Left hindlimb (tissue), 1 donor: ENCODE measurements around the gene SLC33A1.
"Not testable (repeated sequence)": the region's sequence is repeated elsewhere in the genome, so short reads cannot be mapped to it uniquely, and the experiment has no call there.

Experiments
- DNase-seq: peaks from one replicate; pipeline ENCODE4 v3.0.0-alpha.2; 2018

Gene SLC33A1

DNA sequence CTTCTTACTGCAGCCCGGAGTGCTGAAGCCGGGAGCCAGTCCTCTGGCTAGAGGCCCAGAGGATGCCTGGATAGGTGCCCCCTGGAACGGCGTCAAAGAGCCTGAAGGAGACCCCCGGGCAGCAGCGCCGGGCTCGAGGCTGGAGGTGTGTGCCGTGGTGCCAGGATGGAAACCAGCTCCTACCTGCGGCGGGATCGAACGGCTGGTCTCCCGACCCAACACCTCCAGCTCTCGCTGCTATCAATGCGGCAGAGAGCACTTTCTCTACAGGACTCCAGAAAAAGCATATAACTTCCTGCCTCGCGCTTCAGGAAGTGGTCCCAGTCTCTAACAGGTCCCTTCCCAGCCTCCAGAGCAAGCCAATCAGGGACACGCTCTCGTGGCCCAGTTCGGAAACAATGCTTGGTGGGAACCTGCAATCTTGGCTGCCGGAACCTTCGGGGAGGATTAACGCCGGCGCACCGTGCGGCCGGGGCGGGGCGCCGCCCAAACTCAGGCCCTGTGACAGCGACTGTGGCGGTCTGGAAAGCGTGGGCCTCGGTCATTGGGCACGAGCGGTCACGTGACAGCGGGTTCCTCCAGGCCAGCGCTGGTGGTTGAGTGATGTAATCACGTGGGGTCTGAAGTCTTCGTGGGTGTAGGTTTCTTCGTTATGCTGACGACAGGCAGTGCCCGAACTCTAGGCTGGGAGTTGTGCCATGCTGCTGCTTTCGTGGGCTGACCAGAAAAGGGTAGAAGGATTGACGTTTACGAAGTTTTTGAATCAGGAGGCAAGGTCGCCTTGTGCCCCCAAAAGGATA lies at the start of gene SLC33A1:
Gene SLC33A1 (minus strand): TSS at position 287 of the 800 bp plus-strand sequence. CDS start 430 bp downstream, outside the sequence.
- peak; percentile 100 for DNase-seq

DNA sequence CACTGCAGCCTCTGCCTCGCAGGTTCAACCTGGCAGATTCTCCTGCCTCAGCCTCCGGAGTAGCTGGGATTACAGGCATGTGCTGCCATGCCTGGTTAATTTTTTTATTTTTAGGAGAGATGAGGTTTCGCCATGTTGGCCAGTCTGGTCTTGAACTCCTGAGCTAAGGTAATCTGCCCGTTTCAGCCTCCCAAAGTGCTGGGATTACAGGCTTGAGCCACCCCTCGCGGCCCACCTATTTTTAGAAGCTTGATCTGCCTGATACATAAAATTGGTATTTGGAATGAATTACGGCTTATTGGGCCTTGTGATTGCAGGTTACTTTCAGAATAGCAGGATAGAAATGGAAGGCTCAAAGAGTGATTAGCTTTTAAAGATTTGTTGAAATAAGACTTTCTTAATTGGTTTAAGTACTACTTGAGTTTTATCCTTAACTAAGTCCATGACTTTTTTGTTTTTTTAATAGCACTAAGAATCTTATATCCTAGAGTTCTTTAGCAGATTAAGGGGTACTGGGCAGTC lies 41.2 kb upstream of the SLC33A1 start:
- DNase-seq = no peak

DNA sequence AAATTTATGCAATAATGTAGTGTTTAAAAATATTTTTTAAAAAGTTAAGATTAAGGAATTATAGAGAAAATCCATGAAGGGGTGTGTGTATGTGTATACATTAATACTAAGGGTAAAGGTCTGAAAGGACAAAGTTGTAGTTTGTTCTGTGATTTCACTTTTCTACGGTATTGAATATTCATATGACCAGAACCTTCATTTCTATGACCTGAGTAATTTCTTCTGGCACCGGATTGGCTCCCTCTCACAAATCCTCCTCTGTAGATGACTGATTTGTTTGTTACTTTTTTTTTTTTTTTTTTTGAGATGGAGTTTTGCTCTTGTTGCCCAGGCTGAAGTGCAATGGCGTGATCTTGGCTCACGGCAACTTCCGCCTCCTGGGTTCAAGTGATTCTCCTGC lies 37.1 kb upstream of the SLC33A1 start:
- no peak for DNase-seq

DNA sequence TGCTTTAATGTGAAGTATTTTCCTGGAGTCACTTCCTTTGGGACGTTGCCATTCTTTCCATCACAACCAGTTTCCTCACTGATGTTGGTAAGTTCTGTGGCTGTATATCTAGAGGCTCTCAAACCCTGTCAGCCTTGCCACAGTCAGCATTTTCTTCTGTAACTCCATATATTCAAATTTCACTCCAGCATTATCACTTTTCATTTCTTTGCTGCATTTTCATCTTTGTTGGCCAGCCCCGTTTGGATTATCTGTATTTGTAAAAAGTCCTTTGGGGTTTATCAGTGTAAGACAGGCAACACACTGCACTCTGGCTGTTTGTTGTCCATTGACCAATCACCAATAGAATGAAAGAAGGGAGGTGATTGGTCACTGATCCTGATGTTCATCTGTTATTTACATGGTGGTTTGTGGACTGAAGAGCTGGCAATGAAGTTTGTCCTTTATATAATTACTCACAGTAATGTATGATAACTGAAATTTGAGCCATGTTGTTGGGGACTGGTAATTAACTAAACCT lies 36.5 kb upstream of the SLC33A1 start:
- no peak for DNase-seq

GRCh38 chr3:155889952-155890351 lies 35.7 kb upstream of the SLC33A1 start:
- no peak for DNase-seq

DNA sequence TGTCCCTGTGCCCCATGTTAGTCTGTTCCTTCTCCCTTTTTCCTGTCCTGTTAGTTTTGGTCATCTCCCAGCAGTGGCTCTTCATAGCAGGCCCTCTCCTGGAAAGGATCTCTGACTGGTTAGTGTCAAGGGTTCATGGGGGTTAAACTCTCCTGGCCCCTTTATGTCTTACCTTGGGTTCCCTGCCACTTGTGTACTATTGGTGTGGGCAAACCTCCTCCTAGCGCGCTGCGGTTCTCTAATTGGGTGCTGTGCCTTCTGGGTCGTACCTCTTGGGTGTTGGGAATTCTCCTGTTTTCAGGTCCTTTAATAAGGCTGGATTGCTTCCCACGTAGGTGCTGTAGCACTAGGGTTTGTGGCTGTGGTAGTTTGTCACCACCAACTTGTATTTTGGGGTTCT lies 35.0 kb upstream of the SLC33A1 start:
- no peak for DNase-seq

DNA sequence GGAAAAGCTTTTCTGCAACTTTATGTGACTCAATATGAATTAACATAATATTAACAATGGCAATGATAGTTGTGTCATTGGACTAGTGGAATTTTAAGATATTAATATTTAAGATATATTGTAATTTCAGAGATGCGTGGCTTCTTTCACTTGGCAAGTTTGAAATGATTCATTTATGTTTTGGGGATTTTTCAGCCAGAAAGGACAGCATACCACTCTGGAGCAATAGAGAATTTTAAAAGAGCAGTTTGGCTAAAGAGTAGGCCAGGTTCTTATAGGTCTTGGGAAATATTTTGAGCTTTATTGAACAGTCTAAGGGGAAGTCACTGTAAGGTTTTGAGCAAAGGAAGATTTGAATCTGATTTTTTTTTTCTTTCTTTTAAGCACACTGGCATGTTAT lies 32.7 kb upstream of the SLC33A1 start:
- no peak for DNase-seq

- DNase-seq = not testable (repeated sequence)
These were observed 32.1 kb upstream of the SLC33A1 start for GRCh38 chr3:155886348-155886747.

DNA sequence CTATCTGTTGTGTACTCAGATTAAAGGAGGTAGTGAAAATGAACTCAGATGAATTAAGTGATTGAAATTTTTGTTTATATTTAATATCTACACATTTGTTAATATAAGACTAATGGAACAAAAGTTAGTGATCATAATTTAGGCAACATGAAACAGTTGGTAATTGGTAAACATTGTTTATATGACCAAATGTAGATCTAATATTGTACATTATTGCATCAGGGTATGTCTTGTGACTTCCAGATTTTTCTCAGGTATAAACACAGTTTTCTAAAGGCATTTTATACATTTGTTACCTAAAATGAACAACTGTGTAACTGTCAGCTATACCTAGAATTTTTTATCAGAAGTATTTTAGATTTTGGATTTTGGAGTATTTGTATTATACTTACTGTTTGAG lies 31.1 kb upstream of the SLC33A1 start:
- DNase-seq = no peak

- DNase-seq = no peak
These were observed 30.1 kb upstream of the SLC33A1 start for GRCh38 chr3:155884292-155884691.

GRCh38 chr3:155880286-155880685 lies 26.1 kb upstream of the SLC33A1 start:
- DNase-seq = no peak

- DNase-seq = no peak
These were observed 22.3 kb upstream of the SLC33A1 start for GRCh38 chr3:155876503-155876902.

DNA sequence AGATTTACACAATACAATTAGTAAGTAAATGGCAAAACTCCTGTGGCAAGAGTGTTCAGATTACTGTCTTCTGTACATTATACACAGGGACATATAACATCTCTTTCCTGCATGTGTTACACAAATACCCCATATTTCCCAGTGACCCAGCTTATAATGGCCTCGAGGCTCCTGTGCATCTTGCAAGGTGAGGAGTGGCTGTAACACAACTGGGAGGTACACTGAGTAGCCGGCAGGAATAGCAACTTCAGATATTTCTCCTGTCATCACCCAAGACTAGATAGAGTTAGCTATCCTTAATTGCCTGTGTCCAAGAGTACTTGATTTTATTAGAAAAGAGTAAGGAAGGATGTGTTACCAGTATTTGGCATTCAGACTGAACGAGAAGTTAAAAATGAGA lies 21.8 kb upstream of the SLC33A1 start:
- no peak for DNase-seq

DNA sequence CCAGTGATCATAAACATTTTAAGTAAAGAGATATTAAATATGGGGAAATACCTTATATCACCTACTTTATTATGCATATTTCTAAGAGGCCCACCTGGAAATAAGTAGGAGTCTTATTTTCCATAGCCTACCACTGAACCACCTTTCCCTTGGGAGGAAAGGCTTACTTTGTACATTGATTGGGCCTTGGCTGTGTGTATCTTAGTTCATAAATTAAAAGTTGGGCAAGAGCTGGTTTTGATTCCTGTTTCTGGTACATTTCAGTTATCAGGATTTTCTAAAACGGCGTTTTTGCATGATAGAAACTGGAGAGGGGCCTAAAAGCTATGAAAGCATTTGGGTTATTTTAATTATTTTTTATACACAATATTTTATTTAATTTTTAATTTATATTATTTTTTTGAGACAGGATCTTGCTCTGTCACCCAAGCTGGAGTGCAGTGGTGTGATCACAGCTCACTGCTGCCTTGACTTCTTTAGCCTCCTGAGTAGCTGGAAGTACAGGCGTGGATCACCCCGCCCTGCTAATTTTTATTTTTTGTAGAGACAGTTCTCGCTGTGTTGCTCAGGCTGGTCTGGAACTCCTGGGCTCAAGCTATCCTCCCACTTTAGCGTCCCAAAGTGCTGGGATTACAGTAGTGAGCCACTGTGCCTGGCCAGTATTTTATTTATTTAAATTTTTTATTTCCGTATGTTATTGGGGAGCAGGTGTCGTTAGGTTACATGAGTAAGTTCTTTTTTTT lies 18.8 kb upstream of the SLC33A1 start:
- DNase-seq = no peak

- no peak for DNase-seq
These were observed 17.5 kb upstream of the SLC33A1 start for GRCh38 chr3:155871746-155872158.

- DNase-seq = peak; percentile 78
These were observed 16.9 kb upstream of the SLC33A1 start for GRCh38 chr3:155870945-155871745.

DNA sequence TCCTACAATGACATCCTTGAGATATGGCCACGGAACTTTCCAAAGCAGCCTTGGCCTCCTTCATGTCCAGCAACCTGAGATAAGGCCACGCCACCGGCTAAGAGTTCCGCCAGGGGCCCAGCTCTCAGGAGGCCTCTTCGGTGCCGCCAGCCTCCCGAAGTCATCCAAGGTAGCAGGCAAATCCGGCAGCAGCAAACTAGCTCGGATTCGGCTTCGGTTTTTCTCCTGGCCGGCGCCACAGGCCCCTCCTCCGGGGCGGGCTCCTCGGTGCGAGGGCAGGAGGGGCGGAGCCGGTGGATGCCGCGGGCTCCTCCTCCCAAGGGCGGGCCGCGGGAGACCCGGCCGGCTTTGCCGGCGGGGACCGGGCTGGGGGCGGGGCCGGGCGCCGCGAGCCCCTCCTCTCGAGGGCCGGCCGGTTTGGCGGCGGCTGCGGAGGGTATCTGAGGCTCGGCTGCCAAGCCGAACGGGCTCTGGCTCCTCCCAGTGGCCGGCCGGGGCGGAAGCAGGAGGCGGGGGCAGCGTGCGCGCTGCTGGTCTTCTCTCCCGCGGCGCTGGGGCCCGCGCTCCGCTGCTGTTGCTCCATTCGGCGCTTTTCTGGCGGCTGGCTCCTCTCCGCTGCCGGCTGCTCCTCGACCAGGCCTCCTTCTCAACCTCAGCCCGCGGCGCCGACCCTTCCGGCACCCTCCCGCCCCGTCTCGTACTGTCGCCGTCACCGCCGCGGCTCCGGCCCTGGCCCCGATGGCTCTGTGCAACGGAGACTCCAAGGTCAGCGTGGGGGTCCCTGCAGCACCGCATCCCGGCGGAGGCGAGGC lies 16.1 kb upstream of the SLC33A1 start, which contains the start of gene GMPS:
Gene GMPS (plus strand): TSS at position 518 of the 812 bp plus-strand sequence. CDS start 221 bp downstream, at position 739.
- DNase-seq = peak; percentile 97

GRCh38 chr3:155869691-155870090 lies 15.5 kb upstream of the SLC33A1 start:
- no peak for DNase-seq

GRCh38 chr3:155863072-155863784 lies 9.0 kb upstream of the SLC33A1 start:
- DNase-seq = no peak

DNA sequence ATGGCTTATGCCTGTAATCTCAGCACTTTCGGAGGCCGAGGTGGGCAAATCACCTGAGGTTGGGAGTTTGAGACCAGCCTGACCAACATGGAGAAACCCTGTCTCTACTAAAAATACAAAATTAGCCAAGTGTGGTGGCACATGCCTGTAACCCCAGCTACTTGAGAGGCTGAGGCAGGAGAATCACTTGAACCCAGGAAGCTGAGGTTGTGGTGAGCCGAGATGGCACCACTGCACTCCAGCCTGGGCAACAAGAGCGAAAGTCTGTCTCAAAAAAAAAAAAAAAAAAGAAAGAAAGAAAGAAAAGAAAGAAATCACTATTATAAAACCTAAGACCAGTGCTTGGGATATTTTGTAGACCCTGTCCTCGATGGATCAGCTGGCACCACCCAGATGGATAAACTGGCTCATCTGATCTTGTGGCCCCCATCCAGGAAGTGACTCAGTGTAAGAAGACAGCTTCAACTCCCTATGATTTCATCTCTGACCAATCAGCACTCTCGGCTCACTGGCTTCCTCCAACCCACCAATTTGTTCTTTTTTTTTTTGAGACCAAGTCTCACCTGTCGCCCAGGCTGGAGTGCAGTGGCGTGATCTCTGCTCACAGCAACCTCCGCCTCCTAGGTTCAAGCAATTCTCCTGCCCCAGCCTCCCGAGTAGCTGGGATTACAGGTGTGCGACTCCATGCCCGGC lies 8.2 kb upstream of the SLC33A1 start:
- DNase-seq = not testable (repeated sequence)
